OCI-LY7 (cell line): ENCODE results near the gene ZFAND2A.

Experiments
- EZH2phosphoT487 ChIP-seq: fragments of 200-600 bp; sonication (generic); IDR thresholded peaks from 2 replicates; pipeline ENCODE4 v1.6.1; 2018; ENCODE audit warnings: low read depth, borderline replicate concordance, mild to moderate bottlenecking, mixed run types, antibody characterized with exemption, low read length, moderate library complexity, mixed read lengths
- TF ChIP-seq, protein P1 (sequence below): fragments of 200-600 bp; sonication (generic); conservative IDR thresholded peaks from 2 replicates; pipeline ENCODE4 v1.5.1; 2014; ENCODE audit warnings: mild to moderate bottlenecking, antibody characterized with exemption, low read length, moderate library complexity, mixed read lengths

DNA sequence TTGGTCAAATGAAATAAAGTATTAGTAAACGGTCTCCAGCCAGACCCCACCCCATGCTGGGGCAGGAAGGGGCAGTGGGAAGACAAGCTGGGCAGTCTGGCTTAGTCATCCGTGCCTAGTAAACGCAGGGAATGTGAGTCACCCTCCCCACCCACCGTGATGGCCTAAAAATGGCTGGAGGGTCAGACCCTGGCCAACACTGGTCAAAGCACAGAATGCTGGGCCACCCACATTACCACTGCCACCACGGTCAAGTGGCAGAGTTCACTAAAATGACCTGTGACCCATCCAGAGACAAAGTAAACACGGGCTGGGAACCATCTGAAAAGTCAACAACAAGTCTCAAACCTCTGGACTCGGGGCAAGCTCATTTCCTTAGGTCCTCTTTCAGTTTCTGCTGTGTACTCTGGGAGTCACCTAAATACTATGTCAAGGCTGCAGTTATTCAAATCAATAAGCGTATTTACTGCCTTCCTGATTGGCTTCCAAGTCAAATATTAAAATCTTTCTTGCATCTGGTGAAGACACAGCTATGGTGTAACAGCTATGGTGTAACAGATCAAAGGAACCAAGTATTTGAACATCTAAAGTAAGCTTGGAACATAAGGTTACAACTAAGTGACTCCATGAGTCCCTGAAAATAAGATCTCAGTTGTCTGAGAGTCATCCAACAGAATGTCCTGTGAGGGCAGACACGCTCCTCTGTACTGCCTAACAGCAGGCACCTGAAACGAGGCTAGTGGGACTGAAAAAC is 3.0 kb downstream of the ZFAND2A start:
- TF ChIP-seq, protein P1, sequence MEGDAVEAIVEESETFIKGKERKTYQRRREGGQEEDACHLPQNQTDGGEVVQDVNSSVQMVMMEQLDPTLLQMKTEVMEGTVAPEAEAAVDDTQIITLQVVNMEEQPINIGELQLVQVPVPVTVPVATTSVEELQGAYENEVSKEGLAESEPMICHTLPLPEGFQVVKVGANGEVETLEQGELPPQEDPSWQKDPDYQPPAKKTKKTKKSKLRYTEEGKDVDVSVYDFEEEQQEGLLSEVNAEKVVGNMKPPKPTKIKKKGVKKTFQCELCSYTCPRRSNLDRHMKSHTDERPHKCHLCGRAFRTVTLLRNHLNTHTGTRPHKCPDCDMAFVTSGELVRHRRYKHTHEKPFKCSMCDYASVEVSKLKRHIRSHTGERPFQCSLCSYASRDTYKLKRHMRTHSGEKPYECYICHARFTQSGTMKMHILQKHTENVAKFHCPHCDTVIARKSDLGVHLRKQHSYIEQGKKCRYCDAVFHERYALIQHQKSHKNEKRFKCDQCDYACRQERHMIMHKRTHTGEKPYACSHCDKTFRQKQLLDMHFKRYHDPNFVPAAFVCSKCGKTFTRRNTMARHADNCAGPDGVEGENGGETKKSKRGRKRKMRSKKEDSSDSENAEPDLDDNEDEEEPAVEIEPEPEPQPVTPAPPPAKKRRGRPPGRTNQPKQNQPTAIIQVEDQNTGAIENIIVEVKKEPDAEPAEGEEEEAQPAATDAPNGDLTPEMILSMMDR, result no peak
- no peak for TF ChIP-seq EZH2phosphoT487
